ENCODE measurements around the gene UPK3A. TPM values are rescaled to one million over a fixed set of nuclear protein-coding genes. Genes with fewer than 3 reads are reported as not detected.

Gene UPK3A
- not detected in 2 replicates for total RNA-seq

GRCh38 chr22:45284705-45285262 is at the start of gene UPK3A:
Gene UPK3A, plus strand, starts transcription at chr22:45284949. Its CDS starts 65 bp downstream, at chr22:45285014.
- intact Hi-C loops (cut with micrococcal nuclease) = no loop called here

GRCh38 chr22:45235101-45235777 is 49.5 kb upstream of the UPK3A start:
- intact Hi-C loops (cut with micrococcal nuclease) = no loop called here

- intact Hi-C loops (cut with micrococcal nuclease) = no loop called here
Measured at GRCh38 chr22:45235851-45236342, 48.9 kb upstream of the UPK3A start.

- intact Hi-C loops (cut with micrococcal nuclease) = no loop called here
Measured at GRCh38 chr22:45237065-45237990, 47.4 kb upstream of the UPK3A start.

- intact Hi-C loops (cut with micrococcal nuclease) = no loop called here
Measured at GRCh38 chr22:45238076-45238956, 46.4 kb upstream of the UPK3A start.

- intact Hi-C loops (cut with micrococcal nuclease) = no loop called here
Measured at GRCh38 chr22:45238957-45239680, 45.6 kb upstream of the UPK3A start.

- intact Hi-C loops (cut with micrococcal nuclease) = loop anchor here (1.0 to 10.0 kb wide), 3 partner anchors 69 to 795 kb away; partner anchors contain the start of genes FAM118A and NUP50
Measured at GRCh38 chr22:45239681-45240051, 45.1 kb upstream of the UPK3A start.

GRCh38 chr22:45240104-45240809 is 44.5 kb upstream of the UPK3A start:
- intact Hi-C loops (cut with micrococcal nuclease) = loop anchor here (1.0 to 10.0 kb wide), 3 partner anchors 69 to 795 kb away; partner anchors contain the start of genes FAM118A and NUP50

- intact Hi-C loops (cut with micrococcal nuclease) = loop anchor here (1.0 to 10.0 kb wide), 3 partner anchors 68 to 794 kb away; partner anchors contain the start of genes FAM118A and NUP50
Measured at GRCh38 chr22:45240810-45241631, 43.7 kb upstream of the UPK3A start, which contains the start of gene KIAA0930. Gene KIAA0930, minus strand, starts transcription at chr22:45240894. Its CDS starts 191 bp downstream, at chr22:45240703.

GRCh38 chr22:45242778-45243191 is 42.0 kb upstream of the UPK3A start:
- intact Hi-C loops (cut with micrococcal nuclease) = loop anchor here (10.0 kb wide), 1 partner anchor 792 kb away; no protein-coding TSS in a partner anchor

GRCh38 chr22:45244916-45245315 is 39.8 kb upstream of the UPK3A start:
- intact Hi-C loops (cut with micrococcal nuclease) = loop anchor here (10.0 kb wide), 1 partner anchor 790 kb away; no protein-coding TSS in a partner anchor

GRCh38 chr22:45246060-45246985 is 38.4 kb upstream of the UPK3A start:
- intact Hi-C loops (cut with micrococcal nuclease) = loop anchor here (10.0 kb wide), 1 partner anchor 788 kb away; no protein-coding TSS in a partner anchor

GRCh38 chr22:45248832-45249561 is 35.8 kb upstream of the UPK3A start:
- intact Hi-C loops (cut with micrococcal nuclease) = loop anchor here (10.0 kb wide), 1 partner anchor 786 kb away; no protein-coding TSS in a partner anchor

- intact Hi-C loops (cut with micrococcal nuclease) = no loop called here
Measured at GRCh38 chr22:45251825-45252224, 32.9 kb upstream of the UPK3A start.

GRCh38 chr22:45253039-45253641 is 31.6 kb upstream of the UPK3A start:
- intact Hi-C loops (cut with micrococcal nuclease) = no loop called here

- intact Hi-C loops (cut with micrococcal nuclease) = no loop called here
Measured at GRCh38 chr22:45254388-45254787, 30.4 kb upstream of the UPK3A start.
